Ishikawa (cell line): ENCODE data around the gene PRDM16.

Source experiments
- CEBPB ChIP-seq: IDR thresholded peaks from 2 replicates; pipeline ENCODE4 v1.6.1; 2012
- CREB1 ChIP-seq: IDR thresholded peaks from 2 replicates; pipeline ENCODE4 v1.6.1; 2012; ENCODE audit warnings: low read depth
- EGR1 ChIP-seq: IDR thresholded peaks from 2 replicates; pipeline ENCODE4 v1.6.1; 2012
- EP300 ChIP-seq: IDR thresholded peaks from 2 replicates; pipeline ENCODE4 v1.6.1; 2012; ENCODE audit warnings: borderline replicate concordance
- FOXM1 ChIP-seq: IDR thresholded peaks from 2 replicates; pipeline ENCODE4 v1.6.1; 2012; ENCODE audit warnings: low read depth, borderline replicate concordance
- NFIC ChIP-seq: IDR thresholded peaks from 2 replicates; pipeline ENCODE4 v1.6.1; 2012
- RAD21 ChIP-seq: IDR thresholded peaks from 2 replicates; pipeline ENCODE4 v1.6.1; 2012; ENCODE audit warnings: low read depth
- TAF1 ChIP-seq: IDR thresholded peaks from 2 replicates; pipeline ENCODE4 v1.6.1; 2012; ENCODE audit warnings: low read depth, mild to moderate bottlenecking
- TCF12 ChIP-seq: IDR thresholded peaks from 2 replicates; pipeline ENCODE4 v1.6.1; 2012; ENCODE audit warnings: low read depth
- TEAD4 ChIP-seq: IDR thresholded peaks from 2 replicates; pipeline ENCODE4 v1.6.1; 2012
- YY1 ChIP-seq: IDR thresholded peaks from 2 replicates; pipeline ENCODE4 v1.6.1; 2012; ENCODE audit warnings: low read depth
- ZBTB7A ChIP-seq: IDR thresholded peaks from 2 replicates; pipeline ENCODE4 v1.6.1; 2012; ENCODE audit warnings: low read depth
- TF ChIP-seq, protein P1 (sequence below): IDR thresholded peaks from 2 replicates; pipeline ENCODE4 v1.6.1; 2012
- TF ChIP-seq, protein P2 (sequence below): IDR thresholded peaks from 2 replicates; pipeline ENCODE4 v1.6.1; 2012
- TF ChIP-seq, protein P3 (sequence below): IDR thresholded peaks from 2 replicates; pipeline ENCODE4 v1.6.1; 2012; ENCODE audit warnings: low read depth, mild to moderate bottlenecking

Gene PRDM16

DNA sequence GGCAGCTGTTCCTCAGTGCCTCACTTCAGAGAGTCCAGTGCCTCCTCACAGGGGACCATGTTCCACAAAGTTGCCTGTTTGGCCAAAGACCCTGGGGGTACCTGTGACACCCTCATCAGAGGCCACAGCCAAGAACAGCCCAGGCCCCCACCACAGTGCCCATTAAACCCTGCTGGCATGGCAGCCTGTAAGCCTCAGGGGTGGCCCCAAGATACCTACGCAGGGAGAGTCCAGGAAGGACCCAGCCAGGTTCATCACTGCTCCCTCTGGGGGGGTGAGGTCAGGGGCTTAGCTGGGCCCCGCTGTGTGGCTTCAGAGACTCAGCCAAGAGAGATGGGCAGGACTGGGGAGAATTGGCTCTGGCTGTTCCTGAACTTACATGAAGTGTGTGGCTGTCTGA, 19.1 kb upstream of the PRDM16 start:
- TF ChIP-seq YY1 (no peak), CREB1 (no peak), EP300 (no peak), TAF1 (no peak), FOXM1 (no peak), TEAD4 (no peak), EGR1 (no peak), NFIC (no peak), TCF12 (no peak)
- TF ChIP-seq, protein P1, sequence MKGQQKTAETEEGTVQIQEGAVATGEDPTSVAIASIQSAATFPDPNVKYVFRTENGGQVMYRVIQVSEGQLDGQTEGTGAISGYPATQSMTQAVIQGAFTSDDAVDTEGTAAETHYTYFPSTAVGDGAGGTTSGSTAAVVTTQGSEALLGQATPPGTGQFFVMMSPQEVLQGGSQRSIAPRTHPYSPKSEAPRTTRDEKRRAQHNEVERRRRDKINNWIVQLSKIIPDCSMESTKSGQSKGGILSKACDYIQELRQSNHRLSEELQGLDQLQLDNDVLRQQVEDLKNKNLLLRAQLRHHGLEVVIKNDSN = no peak
- TF ChIP-seq, protein P2, sequence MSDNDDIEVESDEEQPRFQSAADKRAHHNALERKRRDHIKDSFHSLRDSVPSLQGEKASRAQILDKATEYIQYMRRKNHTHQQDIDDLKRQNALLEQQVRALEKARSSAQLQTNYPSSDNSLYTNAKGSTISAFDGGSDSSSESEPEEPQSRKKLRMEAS = no peak
- TF ChIP-seq, protein P3, sequence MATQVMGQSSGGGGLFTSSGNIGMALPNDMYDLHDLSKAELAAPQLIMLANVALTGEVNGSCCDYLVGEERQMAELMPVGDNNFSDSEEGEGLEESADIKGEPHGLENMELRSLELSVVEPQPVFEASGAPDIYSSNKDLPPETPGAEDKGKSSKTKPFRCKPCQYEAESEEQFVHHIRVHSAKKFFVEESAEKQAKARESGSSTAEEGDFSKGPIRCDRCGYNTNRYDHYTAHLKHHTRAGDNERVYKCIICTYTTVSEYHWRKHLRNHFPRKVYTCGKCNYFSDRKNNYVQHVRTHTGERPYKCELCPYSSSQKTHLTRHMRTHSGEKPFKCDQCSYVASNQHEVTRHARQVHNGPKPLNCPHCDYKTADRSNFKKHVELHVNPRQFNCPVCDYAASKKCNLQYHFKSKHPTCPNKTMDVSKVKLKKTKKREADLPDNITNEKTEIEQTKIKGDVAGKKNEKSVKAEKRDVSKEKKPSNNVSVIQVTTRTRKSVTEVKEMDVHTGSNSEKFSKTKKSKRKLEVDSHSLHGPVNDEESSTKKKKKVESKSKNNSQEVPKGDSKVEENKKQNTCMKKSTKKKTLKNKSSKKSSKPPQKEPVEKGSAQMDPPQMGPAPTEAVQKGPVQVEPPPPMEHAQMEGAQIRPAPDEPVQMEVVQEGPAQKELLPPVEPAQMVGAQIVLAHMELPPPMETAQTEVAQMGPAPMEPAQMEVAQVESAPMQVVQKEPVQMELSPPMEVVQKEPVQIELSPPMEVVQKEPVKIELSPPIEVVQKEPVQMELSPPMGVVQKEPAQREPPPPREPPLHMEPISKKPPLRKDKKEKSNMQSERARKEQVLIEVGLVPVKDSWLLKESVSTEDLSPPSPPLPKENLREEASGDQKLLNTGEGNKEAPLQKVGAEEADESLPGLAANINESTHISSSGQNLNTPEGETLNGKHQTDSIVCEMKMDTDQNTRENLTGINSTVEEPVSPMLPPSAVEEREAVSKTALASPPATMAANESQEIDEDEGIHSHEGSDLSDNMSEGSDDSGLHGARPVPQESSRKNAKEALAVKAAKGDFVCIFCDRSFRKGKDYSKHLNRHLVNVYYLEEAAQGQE = no peak

DNA sequence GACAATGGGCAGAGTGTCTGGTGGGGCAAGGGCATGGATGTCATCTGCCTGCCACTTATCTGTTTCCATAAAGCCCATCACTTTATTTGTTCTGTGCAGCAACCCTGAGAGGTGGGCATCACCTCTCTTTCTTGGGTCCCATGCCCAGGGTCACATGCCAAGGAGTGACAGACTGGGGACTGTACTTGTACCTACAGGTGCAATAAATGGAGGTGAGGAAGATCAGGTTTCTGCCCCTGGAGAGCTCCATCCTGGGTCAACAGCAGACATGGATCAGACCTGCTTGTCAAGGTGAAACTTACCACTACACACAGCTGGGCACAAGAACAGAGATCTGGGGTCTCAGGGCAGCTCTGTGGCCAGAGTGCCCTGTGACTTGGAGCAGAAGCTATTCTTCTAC, 18.4 kb upstream of the PRDM16 start:
- TF ChIP-seq EP300 (no peak), CREB1 (no peak), YY1 (no peak), RAD21 (no peak), TAF1 (no peak), TCF12 (no peak), TEAD4 (no peak)
- TF ChIP-seq, protein P1 = no peak
- TF ChIP-seq, protein P2 = no peak
- TF ChIP-seq, protein P3 = no peak

DNA sequence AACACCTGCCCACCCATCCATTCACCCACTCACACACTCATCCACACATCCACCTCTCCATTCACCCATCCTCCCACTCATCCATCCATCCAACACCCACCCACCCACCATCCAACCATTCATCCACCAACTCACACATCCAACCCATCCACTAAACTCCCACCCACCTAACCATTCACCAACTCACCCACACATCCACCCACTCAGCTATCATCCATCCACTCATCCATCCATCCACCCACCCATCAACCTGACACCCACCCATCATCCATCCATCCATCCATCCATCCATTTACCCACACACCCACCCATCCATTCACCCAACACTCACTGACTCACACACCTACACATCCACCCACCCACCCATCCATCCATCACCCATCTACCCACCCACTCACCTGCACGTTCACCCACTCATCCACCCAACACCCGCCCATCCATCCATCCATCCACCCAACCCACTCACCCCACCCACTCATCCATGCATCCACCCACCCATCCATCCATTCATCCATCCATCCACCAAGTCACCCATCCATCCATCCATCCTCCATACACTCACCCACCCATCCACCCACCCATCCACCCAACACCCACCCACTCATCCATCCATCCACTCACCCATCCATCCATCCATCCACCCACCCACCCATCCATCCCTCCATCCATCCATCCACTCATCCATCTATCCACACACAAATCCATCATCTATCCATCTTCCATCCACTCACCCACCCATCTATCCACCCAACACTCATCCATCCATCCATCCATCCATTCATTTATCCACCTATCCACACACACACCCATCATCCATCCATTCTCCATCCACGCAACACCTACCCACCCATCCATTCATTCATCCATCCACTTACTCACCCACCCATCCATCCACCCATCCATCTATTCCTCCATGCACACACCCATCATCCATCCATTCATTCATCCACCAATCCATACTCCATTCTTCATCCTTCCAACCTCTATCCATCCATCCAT, 17.4 kb upstream of the PRDM16 start:
- no peak for TF ChIP-seq FOXM1
- no peak for TF ChIP-seq EGR1
- TF ChIP-seq RAD21 = no peak
- no peak for TF ChIP-seq TCF12
- TF ChIP-seq, protein P2 = no peak
- TF ChIP-seq CREB1 = no peak
- TF ChIP-seq NFIC = no peak
- TF ChIP-seq CEBPB = no peak
- no peak for TF ChIP-seq TAF1
- TF ChIP-seq, protein P1 = no peak
- TF ChIP-seq TEAD4 = no peak

DNA sequence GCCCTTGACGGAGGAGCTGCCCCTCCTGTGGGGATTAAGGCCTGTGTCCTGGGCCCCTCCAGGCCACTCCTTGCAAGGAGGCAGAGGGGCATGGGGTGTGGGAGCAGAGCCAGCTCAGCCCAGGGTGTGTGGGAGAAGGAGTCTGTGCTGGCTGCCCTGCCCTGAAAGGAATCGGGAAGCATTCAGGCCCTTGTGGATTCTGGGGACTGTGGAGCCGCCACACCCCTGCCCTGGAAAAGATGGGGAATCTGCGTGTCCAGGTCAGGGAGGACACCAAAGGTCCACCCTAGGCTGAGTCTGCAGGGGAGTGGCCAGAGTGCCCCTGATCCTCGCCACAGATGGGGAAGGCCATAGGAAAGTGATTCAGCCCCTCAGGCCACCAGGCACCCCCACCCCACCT, 16.5 kb upstream of the PRDM16 start:
- TF ChIP-seq NFIC = no peak
- no peak for TF ChIP-seq CREB1
- TF ChIP-seq TAF1 = no peak
- TF ChIP-seq TEAD4 = no peak
- no peak for TF ChIP-seq CEBPB
- TF ChIP-seq, protein P2 = no peak
- TF ChIP-seq RAD21 = no peak
- TF ChIP-seq TCF12 = no peak
- no peak for TF ChIP-seq EGR1
- TF ChIP-seq, protein P3 = no peak
- TF ChIP-seq ZBTB7A = no peak
- TF ChIP-seq YY1 = no peak
- no peak for TF ChIP-seq FOXM1
- no peak for TF ChIP-seq EP300
- TF ChIP-seq, protein P1 = no peak
